ENCODE measurements around the gene TMEFF1. TPM values are rescaled to one million over a fixed set of nuclear protein-coding genes. Genes with fewer than 3 reads are reported as not detected.

TMEFF1 gene
- total and polyA plus RNA-seq, 7 donors: 0.16 to 6.1 (median 0.68) TPM; not detected in 4

GRCh38 chr9:100427366-100428263, 45.3 kb upstream of the TMEFF1 start:
- no peaks in the 10 kb centered on the region for H3K36me3 ChIP-seq
- TF ChIP-seq POLR2A (IDR thresholded peaks at IDR 0.05) (no peak), CTCF (IDR thresholded peaks at IDR 0.05) (no peak), POLR2AphosphoS5 (IDR thresholded peaks at IDR 0.05) (no peak), EP300 (IDR thresholded peaks at IDR 0.05) (no peak)
- peak overlapping the region; percentile 91 to 98 (median 96) for H3K27ac ChIP-seq
- H3K4me1 ChIP-seq: peaks cover 0 to 42% (median 32%) of the 10 kb centered on the region in 4 donors
- peak overlapping the region; percentile 83 to 96 (median 92) for H3K4me3 ChIP-seq
- intact Hi-C loops (cut with DNase I): loop anchor here (2.0 to 10.0 kb wide), 3 partner anchors 15 to 603 kb away; partner anchors contain the start of genes NR4A3 and TEX10
- DNase-seq: peak; percentile 85
- H3K27me3 ChIP-seq: no peaks in the 10 kb centered on the region
- H3K9me3 ChIP-seq: no peaks in the 10 kb centered on the region
- WGBS, 2 donors: 3 to 6% methylated on average over 65 of the region's 65 CpGs

GRCh38 chr9:100428871-100429654, 43.9 kb upstream of the TMEFF1 start:
- H3K27ac ChIP-seq: peak overlapping the region; percentile 91 to 98 (median 96)
- H3K4me1 ChIP-seq: peaks cover 0 to 44% (median 32%) of the 10 kb centered on the region in 4 donors
- H3K27me3 ChIP-seq: no peaks in the 10 kb centered on the region
- no peak for DNase-seq
- WGBS, 2 donors: 81 to 84% methylated on average over 9 of the region's 9 CpGs
- H3K4me3 ChIP-seq: no peak overlapping the region
- intact Hi-C loops (cut with DNase I): loop anchor here (10.0 kb wide), 1 partner anchor 604 kb away; the partner anchor contains the start of gene NR4A3
- H3K9me3 ChIP-seq: no peaks in the 10 kb centered on the region
- no peaks in the 10 kb centered on the region for H3K36me3 ChIP-seq
- no peak for TF ChIP-seq CTCF (IDR thresholded peaks at IDR 0.05)
- peak; percentile 33 to 95 (median 52) for TF ChIP-seq POLR2AphosphoS5 (IDR thresholded peaks at IDR 0.05)
- peak in 2 of 4 donors; percentile 35 to 94 for TF ChIP-seq EP300 (IDR thresholded peaks at IDR 0.05)
- TF ChIP-seq POLR2A (IDR thresholded peaks at IDR 0.05): no peak

- DNase-seq: no peak
- Histone ChIP-seq H3K27me3 (no peaks in the 10 kb centered on the region), H3K36me3 (no peaks in the 10 kb centered on the region), H3K27ac (peak overlapping the region in 1 of 4 donors; percentile 98), H3K4me1 (peaks cover 0 to 44% (median 34%) of the 10 kb centered on the region in 4 donors), H3K9me3 (no peaks in the 10 kb centered on the region), H3K4me3 (no peak overlapping the region)
- TF ChIP-seq POLR2AphosphoS5 (IDR thresholded peaks at IDR 0.05) (no peak), POLR2A (IDR thresholded peaks at IDR 0.05) (no peak), CTCF (IDR thresholded peaks at IDR 0.05) (no peak), EP300 (IDR thresholded peaks at IDR 0.05) (no peak)
- 97 to 98% methylated on average over 5 of the region's 5 CpGs for WGBS, 2 donors
- intact Hi-C loops (cut with DNase I): no loop called here
These were observed 42.5 kb upstream of the TMEFF1 start for GRCh38 chr9:100430286-100430940.

GRCh38 chr9:100431886-100432285, 41.1 kb upstream of the TMEFF1 start:
- no peak for TF ChIP-seq POLR2A (IDR thresholded peaks at IDR 0.05)
- TF ChIP-seq CTCF (IDR thresholded peaks at IDR 0.05): no peak
- TF ChIP-seq EP300 (IDR thresholded peaks at IDR 0.05): no peak
- TF ChIP-seq POLR2AphosphoS5 (IDR thresholded peaks at IDR 0.05): no peak
- Histone ChIP-seq H3K27ac (no peak overlapping the region), H3K36me3 (no peaks in the 10 kb centered on the region), H3K27me3 (no peaks in the 10 kb centered on the region), H3K9me3 (no peaks in the 10 kb centered on the region), H3K4me3 (no peak overlapping the region), H3K4me1 (peaks cover 0 to 33% (median 25%) of the 10 kb centered on the region in 4 donors)
- DNase-seq: no peak
- intact Hi-C loops (cut with DNase I): no loop called here
- 93 to 96% methylated on average over 5 of the region's 5 CpGs for WGBS, 2 donors

Data from sigmoid colon (tissue), 7 donors.